ENCODE measurements around the gene BLMH. TPM values are rescaled to one million over a fixed set of nuclear protein-coding genes. Genes with fewer than 3 reads are reported as not detected.

The BLMH gene
- total and polyA plus RNA-seq, 7 donors = 17.0 to 33.0 (median 23.6) TPM

- peaks cover 0 to 4% (median 0%) of the 10 kb centered on the region in 3 donors for H3K27me3 ChIP-seq (ENCODE audit: insufficient read depth in 3 of 3, low read length in 2 of 3)
- H3K4me3 ChIP-seq = no peak overlapping the region
- TF ChIP-seq CTCF (IDR thresholded peaks at IDR 0.05) = no peak
- no peaks in the 10 kb centered on the region for H3K36me3 ChIP-seq (ENCODE audit: insufficient read depth in 1 of 2, low read depth in 1 of 2)
- H3K4me1 ChIP-seq = no peaks in the 10 kb centered on the region
- no peak overlapping the region for H3K27ac ChIP-seq
- no peaks in the 10 kb centered on the region for H3K9me3 ChIP-seq
- ATAC-seq (no peak), DNase-seq (no peak)
- intact Hi-C loops (cut with DNase I) = no loop called here
- 64 to 74% (median 67%) methylated on average over 2 of the region's 2 CpGs for WGBS, 3 donors
Observed at GRCh38 chr17:30312226-30312625, 20.5 kb upstream of the BLMH start.

DNA sequence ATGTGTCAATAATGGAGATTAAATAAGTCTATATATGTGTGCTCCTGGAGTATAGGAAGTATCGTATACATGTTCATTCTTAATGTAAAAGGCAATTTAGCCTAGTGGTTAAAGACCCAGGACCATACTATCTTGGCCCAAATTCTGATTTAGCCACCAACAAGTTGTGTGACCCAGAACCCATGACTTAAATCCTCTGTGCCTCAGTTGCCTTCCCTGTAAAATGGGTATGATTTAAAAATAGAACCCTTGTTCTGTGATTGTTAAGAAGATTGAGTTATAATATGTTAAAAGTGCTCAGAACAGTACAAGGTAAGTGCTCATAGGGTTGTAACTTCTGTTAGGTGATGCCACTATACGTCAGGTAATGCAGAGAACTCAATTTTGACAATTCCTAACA, 18.8 kb upstream of the BLMH start:
- no peak overlapping the region for H3K4me3 ChIP-seq
- H3K27me3 ChIP-seq (ENCODE audit: insufficient read depth in 3 of 3, low read length in 2 of 3) = peaks cover 0 to 3% (median 0%) of the 10 kb centered on the region in 3 donors
- H3K27ac ChIP-seq = no peak overlapping the region
- no peak for TF ChIP-seq CTCF (IDR thresholded peaks at IDR 0.05)
- H3K4me1 ChIP-seq = no peaks in the 10 kb centered on the region
- no peak for ATAC-seq
- no peaks in the 10 kb centered on the region for H3K36me3 ChIP-seq (ENCODE audit: insufficient read depth in 1 of 2, low read depth in 1 of 2)
- WGBS, 3 donors = 96 to 100% (median 97%) methylated on average over 2 of the region's 2 CpGs
- intact Hi-C loops (cut with DNase I) = no loop called here
- no peak for DNase-seq
- H3K9me3 ChIP-seq = no peaks in the 10 kb centered on the region

DNA sequence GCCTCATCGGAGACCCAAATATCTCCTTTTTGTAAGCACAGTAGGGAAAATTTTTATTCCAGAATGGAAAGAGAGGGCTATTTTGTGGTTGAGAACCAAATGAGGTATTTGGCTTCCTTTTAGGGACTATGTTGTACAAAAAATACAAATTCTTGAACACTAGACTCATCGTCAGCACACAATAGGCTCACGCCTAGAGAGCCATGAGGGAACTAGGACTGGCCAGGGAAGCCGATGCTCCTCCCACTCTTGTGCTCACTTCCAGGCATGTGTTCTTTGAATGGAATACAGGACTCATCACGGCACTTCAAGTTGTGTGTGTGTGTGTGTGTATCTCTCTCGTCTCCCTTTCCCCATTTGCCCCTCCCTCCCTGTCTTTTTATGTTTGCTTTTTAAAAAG, 17.8 kb upstream of the BLMH start:
- intact Hi-C loops (cut with DNase I) = no loop called here
- WGBS, 3 donors = 86 to 91% (median 88%) methylated on average over 6 of the region's 6 CpGs
- ATAC-seq (no peak), DNase-seq (no peak)
- H3K27me3 ChIP-seq (ENCODE audit: insufficient read depth in 3 of 3, low read length in 2 of 3) = no peaks in the 10 kb centered on the region
- H3K36me3 ChIP-seq (ENCODE audit: insufficient read depth in 1 of 2, low read depth in 1 of 2) = no peaks in the 10 kb centered on the region
- no peak overlapping the region for H3K27ac ChIP-seq
- no peaks in the 10 kb centered on the region for H3K4me1 ChIP-seq
- no peak overlapping the region for H3K4me3 ChIP-seq
- H3K9me3 ChIP-seq = no peaks in the 10 kb centered on the region
- no peak for TF ChIP-seq CTCF (IDR thresholded peaks at IDR 0.05)

DNA sequence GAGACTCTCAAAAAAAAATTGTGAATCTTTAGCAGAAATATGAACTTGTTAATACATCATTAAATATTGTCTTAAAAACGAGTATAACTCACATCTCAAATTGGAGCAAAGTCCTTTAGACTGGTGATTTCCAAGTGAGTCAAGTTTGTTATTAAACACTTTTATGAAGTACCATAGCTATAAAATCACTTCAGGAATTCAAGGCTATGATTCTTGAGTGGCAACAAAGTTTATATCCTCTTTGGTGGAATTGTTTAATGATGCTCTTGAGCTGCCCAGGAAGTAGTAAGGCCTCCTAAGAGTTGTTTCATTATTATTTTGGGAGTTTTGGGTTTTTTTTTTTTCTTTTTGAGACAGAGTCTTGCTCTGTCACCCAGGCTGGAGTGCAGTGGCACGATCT, 16.7 kb upstream of the BLMH start:
- TF ChIP-seq CTCF (IDR thresholded peaks at IDR 0.05) = no peak
- 73 to 80% (median 75%) methylated on average over 2 of the region's 2 CpGs for WGBS, 3 donors
- Histone ChIP-seq H3K9me3 (no peaks in the 10 kb centered on the region), H3K27me3 (ENCODE audit: insufficient read depth in 3 of 3, low read length in 2 of 3) (no peaks in the 10 kb centered on the region), H3K4me3 (no peak overlapping the region), H3K36me3 (ENCODE audit: insufficient read depth in 1 of 2, low read depth in 1 of 2) (no peaks in the 10 kb centered on the region), H3K4me1 (no peaks in the 10 kb centered on the region), H3K27ac (no peak overlapping the region)
- DNase-seq = no peak
- no peak for ATAC-seq
- intact Hi-C loops (cut with DNase I) = no loop called here

DNA sequence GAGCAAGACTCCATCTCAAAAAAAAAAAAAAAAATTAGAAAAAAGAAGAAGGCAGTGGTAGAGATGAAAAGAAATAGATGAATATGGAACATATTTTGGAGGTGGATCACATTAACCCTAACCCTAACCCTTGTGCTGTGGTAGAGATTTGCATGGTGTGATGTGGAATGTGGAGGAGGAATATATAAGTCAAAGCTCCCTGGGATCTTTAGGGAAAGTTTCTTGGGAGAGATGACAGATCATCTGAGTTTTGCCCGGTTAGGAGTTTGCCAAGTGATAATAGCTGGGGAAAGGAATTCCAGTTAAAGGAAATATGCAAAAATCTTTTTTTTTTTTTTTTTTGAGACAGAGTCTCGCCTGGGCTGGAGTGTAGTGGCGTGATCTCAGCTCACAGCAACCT, 13.0 kb upstream of the BLMH start:
- DNase-seq = no peak
- no peak for TF ChIP-seq CTCF (IDR thresholded peaks at IDR 0.05)
- H3K9me3 ChIP-seq = no peaks in the 10 kb centered on the region
- H3K4me3 ChIP-seq = no peak overlapping the region
- no peaks in the 10 kb centered on the region for H3K27me3 ChIP-seq (ENCODE audit: insufficient read depth in 3 of 3, low read length in 2 of 3)
- no peak overlapping the region for H3K27ac ChIP-seq
- ATAC-seq = no peak
- 81 to 89% (median 81%) methylated on average over 3 of the region's 3 CpGs for WGBS, 3 donors
- intact Hi-C loops (cut with DNase I) = no loop called here
- H3K4me1 ChIP-seq = no peaks in the 10 kb centered on the region
- H3K36me3 ChIP-seq (ENCODE audit: insufficient read depth in 1 of 2, low read depth in 1 of 2) = no peaks in the 10 kb centered on the region

All from psoas muscle (tissue), 8 donors.